ENCODE results near the gene ATP7A.

- TF ChIP-seq CTCF (IDR thresholded peaks at IDR 0.05) (no peak), EZH2 (IDR thresholded peaks at IDR 0.05; ENCODE audit: borderline replicate concordance, insufficient read depth, low read depth, low read length, poor library complexity, severe bottlenecking) (no peak)
Observed at GRCh38 chrX:77925764-77926163, 15.3 kb downstream of the ATP7A start.

Data from B cell (primary cell).